Cardiac fibroblast (primary cell): ENCODE measurements around the gene NGEF.

Experiments
- DNase-seq, 2 donors: peaks; one replicate each; pipeline versions ENCODE4 v3.0.0 to v3.0.0-alpha.2; 2010; ENCODE audit warnings: low read depth in 2 of 2
- H3K4me3 ChIP-seq, 2 donors: replicated peaks in 1 of 2; 1 replicate in 1 of 2; 2 replicates in 1 of 2; pipeline ENCODE4 v1.5.1; 2011; ENCODE audit warnings: low read depth in 2 of 2, low read length in 2 of 2, mild to moderate bottlenecking in 2 of 2, moderate library complexity in 1 of 2
- TF ChIP-seq, protein P1 (sequence below): IDR thresholded peaks from one replicate; pipeline ENCODE4 v1.5.1; 2011; ENCODE audit warnings: low read depth, mild to moderate bottlenecking, low read length, inconsistent platforms

NGEF gene

DNA sequence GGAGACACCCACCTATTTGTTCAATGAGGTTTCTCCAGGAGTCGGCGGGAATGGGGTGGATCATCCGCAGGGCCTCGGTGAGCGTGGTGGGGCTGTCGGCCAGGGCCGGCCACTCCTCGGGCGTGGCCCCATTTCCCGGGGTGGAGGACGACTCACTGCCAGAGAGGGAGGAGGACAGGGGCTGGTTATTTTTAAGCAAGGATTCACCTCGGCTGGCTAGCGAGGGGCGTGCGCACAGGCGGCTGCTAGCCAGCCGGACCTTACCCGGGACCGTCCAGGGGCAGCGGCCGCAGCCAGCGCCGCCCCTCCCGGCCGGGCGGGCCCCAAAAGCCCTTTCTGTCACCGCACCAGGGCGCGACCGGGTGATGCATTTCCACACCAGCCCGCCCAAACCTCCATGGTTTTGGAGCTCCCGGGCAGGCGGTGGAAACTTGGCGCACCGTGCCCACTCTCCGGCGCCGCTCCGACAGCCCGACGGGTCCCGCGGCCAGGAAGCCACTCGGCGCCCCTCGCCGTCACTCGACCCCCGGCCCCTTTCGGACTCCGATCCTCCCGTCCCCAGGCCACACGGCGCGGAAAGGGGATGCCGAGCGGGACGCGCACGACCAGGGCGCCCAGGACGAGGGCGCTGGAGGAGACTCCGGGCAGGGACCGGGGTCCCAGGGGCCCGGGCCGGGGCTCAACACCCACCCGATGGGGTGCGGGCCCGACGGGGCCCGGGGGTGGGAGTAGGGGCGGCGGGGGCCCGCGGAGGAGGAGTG lies 85.8 kb downstream of the NGEF start:
- H3K4me3 ChIP-seq, result peak overlapping the region in 1 of 2 donors; percentile 18
- TF ChIP-seq, protein P1, sequence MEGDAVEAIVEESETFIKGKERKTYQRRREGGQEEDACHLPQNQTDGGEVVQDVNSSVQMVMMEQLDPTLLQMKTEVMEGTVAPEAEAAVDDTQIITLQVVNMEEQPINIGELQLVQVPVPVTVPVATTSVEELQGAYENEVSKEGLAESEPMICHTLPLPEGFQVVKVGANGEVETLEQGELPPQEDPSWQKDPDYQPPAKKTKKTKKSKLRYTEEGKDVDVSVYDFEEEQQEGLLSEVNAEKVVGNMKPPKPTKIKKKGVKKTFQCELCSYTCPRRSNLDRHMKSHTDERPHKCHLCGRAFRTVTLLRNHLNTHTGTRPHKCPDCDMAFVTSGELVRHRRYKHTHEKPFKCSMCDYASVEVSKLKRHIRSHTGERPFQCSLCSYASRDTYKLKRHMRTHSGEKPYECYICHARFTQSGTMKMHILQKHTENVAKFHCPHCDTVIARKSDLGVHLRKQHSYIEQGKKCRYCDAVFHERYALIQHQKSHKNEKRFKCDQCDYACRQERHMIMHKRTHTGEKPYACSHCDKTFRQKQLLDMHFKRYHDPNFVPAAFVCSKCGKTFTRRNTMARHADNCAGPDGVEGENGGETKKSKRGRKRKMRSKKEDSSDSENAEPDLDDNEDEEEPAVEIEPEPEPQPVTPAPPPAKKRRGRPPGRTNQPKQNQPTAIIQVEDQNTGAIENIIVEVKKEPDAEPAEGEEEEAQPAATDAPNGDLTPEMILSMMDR, result no peak
- DNase-seq, result peak; percentile 14 to 30

DNA sequence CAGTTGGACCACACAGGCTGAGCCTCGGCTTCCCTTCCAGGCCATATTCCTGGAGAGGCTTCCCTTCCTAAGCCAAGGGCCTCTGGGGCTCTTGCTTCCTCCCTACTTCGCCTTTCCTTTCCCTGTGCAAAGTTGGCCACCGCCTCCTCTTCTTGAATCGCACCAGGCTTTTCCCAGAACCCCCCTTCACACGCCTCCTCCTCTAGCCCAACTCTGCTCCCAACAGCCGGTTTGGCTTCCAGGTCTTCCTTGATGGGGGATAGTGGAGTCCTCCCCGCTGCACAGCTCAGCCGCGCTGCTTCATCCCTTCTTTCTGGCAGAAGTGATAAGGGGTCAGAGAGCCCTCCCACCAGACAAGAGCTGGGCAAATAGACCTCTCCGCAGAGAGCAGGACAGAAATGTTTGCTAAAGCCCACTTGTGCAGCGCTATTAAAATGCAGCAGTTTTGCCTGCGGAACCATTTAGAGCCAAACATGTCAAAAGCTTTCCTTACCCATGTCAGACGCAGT lies 86.6 kb downstream of the NGEF start:
- H3K4me3 ChIP-seq, result no peak overlapping the region
- TF ChIP-seq, protein P1, result no peak
- DNase-seq, result peak in 1 of 2 donors; percentile 6

DNA sequence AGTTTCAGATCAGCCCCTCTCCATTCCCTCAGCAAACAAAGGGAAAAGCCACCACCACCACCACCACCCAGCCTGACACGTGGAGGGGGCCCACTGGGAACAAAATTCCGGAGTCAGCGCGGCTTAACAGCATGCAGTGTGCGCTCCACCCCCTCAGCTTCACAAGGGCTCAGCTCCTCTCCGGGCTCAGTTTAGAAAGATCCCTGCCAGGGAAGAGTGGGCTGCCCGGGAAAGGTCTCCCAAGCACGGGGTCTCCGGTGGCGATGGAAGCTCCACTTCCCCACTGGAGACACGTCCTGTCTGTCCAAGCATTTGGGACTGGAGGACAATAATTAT lies 87.3 kb downstream of the NGEF start:
- no peak overlapping the region for H3K4me3 ChIP-seq
- TF ChIP-seq, protein P1, result no peak
- DNase-seq, result no peak

DNA sequence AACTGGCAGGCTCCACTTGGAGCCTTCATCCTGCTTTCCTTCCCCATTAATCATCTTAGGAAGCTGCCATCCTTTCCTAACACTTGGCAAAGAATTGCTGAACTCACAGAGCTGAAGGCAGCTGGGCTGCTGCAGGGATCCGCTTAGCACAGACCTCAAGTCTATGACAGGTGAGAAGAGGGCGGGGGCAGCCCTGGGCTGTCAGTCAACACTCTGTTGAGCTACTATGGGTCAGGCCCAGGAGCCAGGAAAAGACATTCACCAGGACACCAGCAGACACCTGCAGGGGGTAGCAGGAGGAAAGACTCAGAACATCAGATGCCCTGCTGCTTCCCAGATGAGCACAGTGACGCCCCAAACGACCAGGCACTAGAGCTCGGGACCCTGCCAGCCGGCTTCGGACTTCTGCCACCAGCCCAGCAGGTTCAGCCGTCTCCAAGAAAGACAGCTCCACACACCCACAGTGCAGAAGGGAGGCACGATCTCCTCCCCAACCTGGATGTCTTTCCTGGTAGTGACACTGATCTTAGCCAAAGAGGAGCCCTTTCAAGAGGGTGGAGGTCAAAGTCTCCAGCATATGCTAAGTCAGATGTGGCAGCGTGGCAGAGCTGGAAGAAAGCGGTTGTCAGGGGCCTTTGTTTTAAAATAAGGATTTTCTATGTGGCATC lies 87.8 kb downstream of the NGEF start:
- no peak for DNase-seq
- TF ChIP-seq, protein P1, result no peak
- no peak overlapping the region for H3K4me3 ChIP-seq

DNA sequence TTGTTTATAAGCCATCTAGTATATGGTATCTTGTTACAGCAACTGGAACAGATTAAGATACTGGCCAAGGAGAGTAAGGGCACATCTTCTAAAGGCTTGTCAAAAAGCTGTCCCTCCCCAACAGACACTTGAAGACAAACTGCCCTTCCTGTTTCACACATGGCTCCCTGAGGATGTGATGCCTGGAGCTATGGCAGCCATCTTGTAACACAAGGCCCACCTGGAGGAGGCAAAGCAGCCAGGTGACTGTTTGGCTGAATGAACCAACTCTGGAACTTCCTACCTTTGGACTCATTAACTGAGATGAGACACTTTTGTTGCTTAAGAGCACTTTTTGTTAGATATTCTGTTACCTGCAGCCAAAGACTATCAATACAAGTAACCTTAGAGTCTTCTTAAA lies 88.6 kb downstream of the NGEF start:
- no peak overlapping the region for H3K4me3 ChIP-seq
- DNase-seq, result no peak
- TF ChIP-seq, protein P1, result no peak

DNA sequence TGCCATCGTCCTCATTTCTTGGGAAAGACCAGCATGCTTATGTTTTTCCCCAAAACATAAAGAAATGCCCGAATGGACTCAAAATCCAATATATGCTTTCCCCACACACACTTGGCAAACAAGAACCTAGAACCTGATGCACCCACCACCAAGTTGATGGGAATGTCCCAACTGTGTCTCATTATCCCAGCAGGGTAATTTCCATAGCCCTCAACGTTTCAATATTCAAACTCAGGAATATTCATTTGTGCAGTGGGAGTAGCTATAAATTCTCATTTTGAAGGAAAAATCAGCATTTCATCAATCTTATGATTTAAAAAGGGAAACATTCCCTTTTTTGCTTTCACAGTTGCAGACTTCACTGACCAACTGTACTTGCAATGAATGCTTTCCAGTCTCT lies 92.3 kb downstream of the NGEF start:
- TF ChIP-seq, protein P1, result no peak
- no peak for DNase-seq
- H3K4me3 ChIP-seq, result no peak overlapping the region
